Activated CD4-positive, alpha-beta T cell treated with anti-CD3 and anti-CD28 coated beads, Interleukin-2, amount 50 U/mL, for 24 hours (primary cell): Measurements from ENCODE around the gene FLII.
A peak's percentile ranks its signal among the peaks of the same experiment; 100 is the strongest.

Experiments used
- DNase-seq, 2 donors: peaks; one replicate each; pipeline ENCODE4 v3.0.0-alpha.2; 2020; ENCODE audit warnings: low read depth in 1 of 2, low spot score in 1 of 2

FLII gene

GRCh38 chr17:18245038-18245776 is 13.3 kb downstream of the FLII start:
- no peak for DNase-seq

GRCh38 chr17:18241229-18241871 is 17.2 kb downstream of the FLII start:
- DNase-seq = no peak

- no peak for DNase-seq
These were observed 18.1 kb downstream of the FLII start for GRCh38 chr17:18240449-18240848.

GRCh38 chr17:18238299-18238698 is 20.2 kb downstream of the FLII start:
- no peak for DNase-seq

GRCh38 chr17:18237461-18237860 is 21.1 kb downstream of the FLII start:
- no peak for DNase-seq

GRCh38 chr17:18236494-18236893 is 22.0 kb downstream of the FLII start:
- DNase-seq = no peak

GRCh38 chr17:18235743-18236256 is 22.7 kb downstream of the FLII start:
- no peak for DNase-seq

GRCh38 chr17:18234853-18235380 is 23.6 kb downstream of the FLII start:
- DNase-seq = no peak

GRCh38 chr17:18233803-18234518 is 24.6 kb downstream of the FLII start:
- no peak for DNase-seq

- no peak for DNase-seq
These were observed 27.4 kb downstream of the FLII start for GRCh38 chr17:18231164-18231563.

GRCh38 chr17:18230288-18231141 is 28.0 kb downstream of the FLII start:
- no peak for DNase-seq

- DNase-seq = no peak
These were observed 28.8 kb downstream of the FLII start for GRCh38 chr17:18229771-18230170.

- DNase-seq = no peak
These were observed 29.3 kb downstream of the FLII start for GRCh38 chr17:18229254-18229653.

GRCh38 chr17:18228176-18228682 is 30.3 kb downstream of the FLII start:
- no peak for DNase-seq

GRCh38 chr17:18227635-18228034 is 30.9 kb downstream of the FLII start:
- DNase-seq = no peak

- no peak for DNase-seq
These were observed 32.1 kb downstream of the FLII start for GRCh38 chr17:18226284-18226945.

- DNase-seq = no peak
These were observed 32.8 kb downstream of the FLII start for GRCh38 chr17:18225642-18226283.

GRCh38 chr17:18225121-18225641 is 33.4 kb downstream of the FLII start, which contains the start of gene LLGL1:
Gene LLGL1, plus strand, starts transcription at chr17:18225635. Its CDS starts 48 bp downstream, at chr17:18225683.
- peak; percentile 88 to 93 for DNase-seq
